Panc1 (cell line): Measurements from ENCODE around the gene PTPRS. TPM values are rescaled to one million over a fixed set of nuclear protein-coding genes. Genes with fewer than 3 reads are reported as not detected.

Experiments
- ATAC-seq: fragments of 200-7000 bp; cut with Tn5 transposase; 2 replicates; pipeline ENCODE4 v1.9.1; 2020; ENCODE audit warnings: mild to moderate bottlenecking, moderate library complexity
- BruUV-seq: library from RNA; stranded (reverse); fragments of 400-500 nt; replicated peaks from 2 replicates; lab custom pipeline; 2021; lab: Mats Ljungman, UMichigan
- CTCF ChIA-PET: fragments of 300-600 bp; sonication (Branson Sonifier 250); formaldehyde crosslinking; loops from one replicate; lab custom pipeline; 2022; ENCODE audit warnings: antibody characterized with exemption; lab: Charles Lee
- POLR2A ChIA-PET: fragments of 300-600 bp; sonication (Branson Sonifier 250); formaldehyde crosslinking; loops from one replicate; lab custom pipeline; 2022; ENCODE audit warnings: antibody characterized with exemption; lab: Charles Lee
- DNase-seq: peaks from one replicate; pipeline ENCODE4 v3.0.0-alpha.2; 2010; ENCODE audit warnings: low read depth, low spot score
- H3K27ac ChIP-seq: 2 replicates; pipeline ENCODE4 v1.5.1; 2011; ENCODE audit warnings: mild to moderate bottlenecking, low read length, inconsistent platforms
- H3K27me3 ChIP-seq: fragments of 200-500 bp; sonication (Bioruptor generic); 2 replicates; pipeline ENCODE4 v1.6.0; 2014; ENCODE audit warnings: low read length, inconsistent platforms; ENCODE audit not compliant: control insufficient read depth, insufficient read depth
- H3K36me3 ChIP-seq: fragments of 200-500 bp; sonication (Bioruptor generic); 2 replicates; pipeline ENCODE4 v1.5.1; 2014; ENCODE audit warnings: inconsistent platforms, mild to moderate bottlenecking, low read length, moderate library complexity; ENCODE audit not compliant: control insufficient read depth, insufficient read depth
- H3K4me1 ChIP-seq: 2 replicates; pipeline ENCODE4 v1.5.1; 2011; ENCODE audit warnings: inconsistent platforms, mild to moderate bottlenecking, low read length, moderate library complexity; ENCODE audit not compliant: control insufficient read depth, insufficient read depth
- H3K4me3 ChIP-seq, 2 experiments: 2 replicates each; pipeline ENCODE4 v1.5.1; 2011 to 2012; ENCODE audit warnings: low read depth in 2 of 2, low read length in 2 of 2, mild to moderate bottlenecking in 2 of 2, inconsistent platforms in 1 of 2, moderate library complexity in 1 of 2
- H3K9me3 ChIP-seq: fragments of 200-500 bp; sonication (Bioruptor generic); 2 replicates; pipeline ENCODE4 v1.5.1; 2014; ENCODE audit warnings: low read depth, mild to moderate bottlenecking, inconsistent platforms, low read length, moderate library complexity; ENCODE audit not compliant: control insufficient read depth, insufficient read depth
- CTCF ChIP-seq: fragments of 450-650 bp; IDR thresholded peaks from 2 replicates; pipeline ENCODE4 v1.5.1; 2017; ENCODE audit warnings: mild to moderate bottlenecking
- POLR2AphosphoS5 ChIP-seq: IDR thresholded peaks from 2 replicates; pipeline ENCODE4 v1.6.1; 2012; ENCODE audit warnings: mild to moderate bottlenecking, low read depth, low read length, moderate library complexity
- SIN3A ChIP-seq: IDR thresholded peaks from 2 replicates; pipeline ENCODE4 v1.6.1; 2012; ENCODE audit warnings: low read depth, mild to moderate bottlenecking, low read length, moderate library complexity, borderline replicate concordance; ENCODE audit not compliant: insufficient read depth
- TCF7L2 ChIP-seq: IDR thresholded peaks from 2 replicates; pipeline ENCODE4 v1.6.1; 2011; ENCODE audit warnings: mild to moderate bottlenecking, low read depth, low read length, inconsistent platforms
- in situ Hi-C: cut with HindIII; loops from 2 replicates; pipeline ENCODE4 v1.10.0; 2016; ENCODE audit warnings: low sequenced_read_pairs, low pct_unique_long_range_greater_than_20kb
- intact Hi-C: fragments of 100-400 bp; cut with micrococcal nuclease; formaldehyde crosslinking; loops from one replicate; pipeline ENCODE4 v1.10.0; 2022; ENCODE audit not compliant: unreplicated experiment
- total RNA-seq: library from RNA; stranded (reverse); gene quantifications from one replicate; pipeline ENCODE4 v1.2.1, GENCODE V29; 2021; ENCODE audit not compliant: unreplicated experiment
- TF ChIP-seq, protein P1 (sequence below), 2 experiments: IDR thresholded peaks; 2 replicates each; pipeline ENCODE4 v1.6.1; 2011 to 2012; ENCODE audit warnings: low read depth in 2 of 2, control low read depth in 1 of 2, low read length in 1 of 2, mild to moderate bottlenecking in 1 of 2, moderate library complexity in 1 of 2; ENCODE audit not compliant: insufficient read depth in 1 of 2

The PTPRS gene
- total RNA-seq, 1 experiment from 2014 or later, result 85.4 TPM

- no TSS peak for BruUV-seq
- Histone ChIP-seq H3K27ac (no peak overlapping the region), H3K27me3 (no peaks in the 10 kb centered on the region), H3K9me3 (no peaks in the 10 kb centered on the region), H3K36me3 (no peaks in the 10 kb centered on the region), H3K4me1 (peaks cover 3% of the 10 kb centered on the region; the same call in 1 of the 2 replicates), H3K4me3 (no peak overlapping the region)
- in situ Hi-C loops (no loop called here), intact Hi-C loops (no loop called here)
- ChIA-PET POLR2A (no interaction called here), CTCF (interaction anchor here (0.6 kb wide), 1 partner anchor 12 kb away, joined by 4 read pairs; no protein-coding TSS in a partner anchor)
- TF ChIP-seq POLR2AphosphoS5 (no peak), SIN3A (no peak), TCF7L2 (no peak), CTCF (no peak)
- TF ChIP-seq, protein P1, sequence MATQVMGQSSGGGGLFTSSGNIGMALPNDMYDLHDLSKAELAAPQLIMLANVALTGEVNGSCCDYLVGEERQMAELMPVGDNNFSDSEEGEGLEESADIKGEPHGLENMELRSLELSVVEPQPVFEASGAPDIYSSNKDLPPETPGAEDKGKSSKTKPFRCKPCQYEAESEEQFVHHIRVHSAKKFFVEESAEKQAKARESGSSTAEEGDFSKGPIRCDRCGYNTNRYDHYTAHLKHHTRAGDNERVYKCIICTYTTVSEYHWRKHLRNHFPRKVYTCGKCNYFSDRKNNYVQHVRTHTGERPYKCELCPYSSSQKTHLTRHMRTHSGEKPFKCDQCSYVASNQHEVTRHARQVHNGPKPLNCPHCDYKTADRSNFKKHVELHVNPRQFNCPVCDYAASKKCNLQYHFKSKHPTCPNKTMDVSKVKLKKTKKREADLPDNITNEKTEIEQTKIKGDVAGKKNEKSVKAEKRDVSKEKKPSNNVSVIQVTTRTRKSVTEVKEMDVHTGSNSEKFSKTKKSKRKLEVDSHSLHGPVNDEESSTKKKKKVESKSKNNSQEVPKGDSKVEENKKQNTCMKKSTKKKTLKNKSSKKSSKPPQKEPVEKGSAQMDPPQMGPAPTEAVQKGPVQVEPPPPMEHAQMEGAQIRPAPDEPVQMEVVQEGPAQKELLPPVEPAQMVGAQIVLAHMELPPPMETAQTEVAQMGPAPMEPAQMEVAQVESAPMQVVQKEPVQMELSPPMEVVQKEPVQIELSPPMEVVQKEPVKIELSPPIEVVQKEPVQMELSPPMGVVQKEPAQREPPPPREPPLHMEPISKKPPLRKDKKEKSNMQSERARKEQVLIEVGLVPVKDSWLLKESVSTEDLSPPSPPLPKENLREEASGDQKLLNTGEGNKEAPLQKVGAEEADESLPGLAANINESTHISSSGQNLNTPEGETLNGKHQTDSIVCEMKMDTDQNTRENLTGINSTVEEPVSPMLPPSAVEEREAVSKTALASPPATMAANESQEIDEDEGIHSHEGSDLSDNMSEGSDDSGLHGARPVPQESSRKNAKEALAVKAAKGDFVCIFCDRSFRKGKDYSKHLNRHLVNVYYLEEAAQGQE (IDR thresholded peaks at IDR 0.05; ENCODE audit: insufficient read depth in 1 of 2, low read depth in 2 of 2, low read length in 1 of 2), result no peak
- ATAC-seq, result no peak
- DNase-seq, result no peak
Observed at GRCh38 chr19:5333581-5334365, 6.8 kb downstream of the PTPRS start.

GRCh38 chr19:5332501-5332900, 8.1 kb downstream of the PTPRS start:
- Histone ChIP-seq H3K9me3 (no peaks in the 10 kb centered on the region), H3K4me3 (no peak overlapping the region), H3K27me3 (no peaks in the 10 kb centered on the region), H3K36me3 (no peaks in the 10 kb centered on the region), H3K27ac (no peak overlapping the region), H3K4me1 (peaks cover 3% of the 10 kb centered on the region; the same call in 1 of the 2 replicates)
- ChIA-PET CTCF (no interaction called here), POLR2A (no interaction called here)
- no peak for ATAC-seq
- no peak for DNase-seq
- in situ Hi-C loops (no loop called here), intact Hi-C loops (no loop called here)
- TF ChIP-seq CTCF (no peak), TCF7L2 (no peak), POLR2AphosphoS5 (no peak), SIN3A (no peak)
- TF ChIP-seq, protein P1 (IDR thresholded peaks at IDR 0.05; ENCODE audit: insufficient read depth in 1 of 2, low read depth in 2 of 2, low read length in 1 of 2), result no peak
- no TSS peak for BruUV-seq
